ENCODE measurements around the gene RPL13.
A peak's percentile ranks its signal among the peaks of the same experiment; 100 is the strongest.

Gene RPL13

GRCh38 chr16:89562939-89563338 lies 2.5 kb downstream of the RPL13 start:
- Histone ChIP-seq H3K4me3 (peak overlapping the region; percentile 86), H3K36me3 (ENCODE audit: insufficient read depth, low read length) (peaks cover 37% of the 10 kb centered on the region), H3K27ac (peak overlapping the region; percentile 40; the same call in 1 of the 2 replicates), H3K9ac (ENCODE audit: insufficient read length) (peak overlapping the region; percentile 94), H3K9me3 (ENCODE audit: low read depth, low read length) (no peaks in the 10 kb centered on the region)
- no peak for TF ChIP-seq POLR2AphosphoS5 (IDR thresholded peaks at IDR 0.05; ENCODE audit: borderline replicate concordance, low read depth, low read length)
- no peak for TF ChIP-seq FOXP2 (optimal IDR thresholded peaks at IDR 0.05; ENCODE audit: control extremely low read depth, extremely low read length, insufficient read depth)
- no peak for TF ChIP-seq EZH2 (IDR thresholded peaks at IDR 0.05)
- no peak for DNase-seq (ENCODE audit: low read depth, low spot score)

GRCh38 chr16:89563639-89564392 lies 3.3 kb downstream of the RPL13 start:
- no peak overlapping the region for H3K9ac ChIP-seq (ENCODE audit: insufficient read length)
- H3K36me3 ChIP-seq (ENCODE audit: insufficient read depth, low read length), result peaks cover 37% of the 10 kb centered on the region
- H3K27ac ChIP-seq, result no peak overlapping the region
- no peak overlapping the region for H3K4me3 ChIP-seq
- no peak for TF ChIP-seq FOXP2 (optimal IDR thresholded peaks at IDR 0.05; ENCODE audit: control extremely low read depth, extremely low read length, insufficient read depth)
- TF ChIP-seq EZH2 (IDR thresholded peaks at IDR 0.05), result no peak
- no peak for TF ChIP-seq POLR2AphosphoS5 (IDR thresholded peaks at IDR 0.05; ENCODE audit: borderline replicate concordance, low read depth, low read length)
- DNase-seq (ENCODE audit: low read depth, low spot score), result no peak
- no peaks in the 10 kb centered on the region for H3K9me3 ChIP-seq (ENCODE audit: low read depth, low read length)

- no peak overlapping the region for H3K4me3 ChIP-seq
- DNase-seq (ENCODE audit: low read depth, low spot score), result no peak
Measured at GRCh38 chr16:89564476-89565255, 4.2 kb downstream of the RPL13 start.

GRCh38 chr16:89565256-89565505 lies 4.7 kb downstream of the RPL13 start:
- no peak overlapping the region for H3K27ac ChIP-seq
- peaks cover 37% of the 10 kb centered on the region for H3K36me3 ChIP-seq (ENCODE audit: insufficient read depth, low read length)
- no peak for DNase-seq (ENCODE audit: low read depth, low spot score)
- no peak for TF ChIP-seq EZH2 (IDR thresholded peaks at IDR 0.05)
- no peak for TF ChIP-seq FOXP2 (optimal IDR thresholded peaks at IDR 0.05; ENCODE audit: control extremely low read depth, extremely low read length, insufficient read depth)
- TF ChIP-seq POLR2AphosphoS5 (IDR thresholded peaks at IDR 0.05; ENCODE audit: borderline replicate concordance, low read depth, low read length), result no peak
- no peak overlapping the region for H3K9ac ChIP-seq (ENCODE audit: insufficient read length)
- no peak overlapping the region for H3K4me3 ChIP-seq
- H3K9me3 ChIP-seq (ENCODE audit: low read depth, low read length), result no peaks in the 10 kb centered on the region

More at GRCh38 chr16:89564476-89565255, 4.2 kb downstream of the RPL13 start:
- Histone ChIP-seq H3K9ac (ENCODE audit: insufficient read length) (no peak overlapping the region), H3K9me3 (ENCODE audit: low read depth, low read length) (no peaks in the 10 kb centered on the region), H3K27ac (no peak overlapping the region), H3K36me3 (ENCODE audit: insufficient read depth, low read length) (peaks cover 37% of the 10 kb centered on the region)
- peak; percentile 50 for TF ChIP-seq POLR2AphosphoS5 (IDR thresholded peaks at IDR 0.05; ENCODE audit: borderline replicate concordance, low read depth, low read length)
- TF ChIP-seq EZH2 (IDR thresholded peaks at IDR 0.05), result no peak

GRCh38 chr16:89565506-89566372 lies 5.3 kb downstream of the RPL13 start:
- H3K4me3 ChIP-seq, result peak overlapping the region; percentile 18; the same call in 1 of the 2 replicates
- H3K9me3 ChIP-seq (ENCODE audit: low read depth, low read length), result no peaks in the 10 kb centered on the region
- peaks cover 37% of the 10 kb centered on the region for H3K36me3 ChIP-seq (ENCODE audit: insufficient read depth, low read length)
- no peak for TF ChIP-seq FOXP2 (optimal IDR thresholded peaks at IDR 0.05; ENCODE audit: control extremely low read depth, extremely low read length, insufficient read depth)
- peak; percentile 33; the same call in 1 of the 2 replicates for TF ChIP-seq POLR2AphosphoS5 (IDR thresholded peaks at IDR 0.05; ENCODE audit: borderline replicate concordance, low read depth, low read length)
- TF ChIP-seq EZH2 (IDR thresholded peaks at IDR 0.05), result no peak
- no peak overlapping the region for H3K27ac ChIP-seq
- no peak for DNase-seq (ENCODE audit: low read depth, low spot score)
- no peak overlapping the region for H3K9ac ChIP-seq (ENCODE audit: insufficient read length)

GRCh38 chr16:89567656-89568594 lies 7.4 kb downstream of the RPL13 start:
- Histone ChIP-seq H3K9ac (ENCODE audit: insufficient read length) (no peak overlapping the region), H3K36me3 (ENCODE audit: insufficient read depth, low read length) (peaks cover 17% of the 10 kb centered on the region), H3K27ac (no peak overlapping the region), H3K4me3 (no peak overlapping the region), H3K9me3 (ENCODE audit: low read depth, low read length) (no peaks in the 10 kb centered on the region)
- no peak for DNase-seq (ENCODE audit: low read depth, low spot score)
- TF ChIP-seq EZH2 (IDR thresholded peaks at IDR 0.05), result no peak
- no peak for TF ChIP-seq POLR2AphosphoS5 (IDR thresholded peaks at IDR 0.05; ENCODE audit: borderline replicate concordance, low read depth, low read length)

GRCh38 chr16:89569506-89570341 lies 9.2 kb downstream of the RPL13 start:
- no peaks in the 10 kb centered on the region; the same call in 1 of the 2 replicates for H3K36me3 ChIP-seq (ENCODE audit: insufficient read depth, low read length)
- no peak overlapping the region for H3K27ac ChIP-seq
- no peak for DNase-seq (ENCODE audit: low read depth, low spot score)
- H3K9me3 ChIP-seq (ENCODE audit: low read depth, low read length), result no peaks in the 10 kb centered on the region
- H3K4me3 ChIP-seq, result no peak overlapping the region
- TF ChIP-seq FOXP2 (optimal IDR thresholded peaks at IDR 0.05; ENCODE audit: control extremely low read depth, extremely low read length, insufficient read depth), result no peak
- H3K9ac ChIP-seq (ENCODE audit: insufficient read length), result no peak overlapping the region

Data from SK-N-MC (cell line).